Right lobe of liver (tissue), 6 donors: ENCODE measurements around the gene SORL1. TPM values are rescaled to one million over a fixed set of nuclear protein-coding genes. Genes with fewer than 3 reads are reported as not detected.

ENCODE experiments used
- ATAC-seq, 4 donors: fragments of 200-7000 bp; cut with Tn5 transposase; one replicate each; pipeline ENCODE4 v1.9.1; 2020; ENCODE audit warnings: mild to moderate bottlenecking in 4 of 4, moderate library complexity in 4 of 4
- DNase-seq, 3 donors: peaks; one replicate each; pipeline ENCODE4 v3.0.0-alpha.2; 2020
- H3K27ac ChIP-seq, 3 donors: fragments of 200-600 bp; one replicate each; pipeline ENCODE4 v1.8.0; 2022
- H3K27me3 ChIP-seq, 2 donors: fragments of 200-600 bp; one replicate each; pipeline ENCODE4 v1.8.0; 2022
- H3K36me3 ChIP-seq, 4 donors: fragments of 200-600 bp; sonication (generic) in 1 of 4; one replicate each; pipeline versions ENCODE4 v1.5.1 to v1.8.0; 2017 to 2022; ENCODE audit warnings: control low read depth in 1 of 4
- H3K4me1 ChIP-seq, 4 donors: fragments of 200-600 bp; sonication (generic) in 1 of 4; one replicate each; pipeline versions ENCODE4 v1.5.1 to v1.8.0; 2017 to 2022; ENCODE audit warnings: control low read depth in 1 of 4
- H3K4me3 ChIP-seq, 3 donors: fragments of 200-600 bp; one replicate each; pipeline ENCODE4 v1.8.0; 2022
- H3K9me3 ChIP-seq, 4 donors: fragments of 200-600 bp; sonication (generic) in 1 of 4; one replicate each; pipeline versions ENCODE4 v1.5.1 to v1.8.0; 2017 to 2022; ENCODE audit warnings: control low read depth in 1 of 4
- CTCF ChIP-seq, 4 donors: fragments of 200-600 bp in 3 of 4; fragments of 450-650 bp in 1 of 4; IDR thresholded peaks; one replicate each; pipeline versions ENCODE4 v1.5.1 to v1.8.0; 2016 to 2022; ENCODE audit warnings: antibody characterized with exemption in 4 of 4, mild to moderate bottlenecking in 2 of 4
- POLR2A ChIP-seq: fragments of 450-650 bp; IDR thresholded peaks from one replicate; pipeline ENCODE4 v1.6.1; 2017; ENCODE audit warnings: antibody characterized with exemption, mild to moderate bottlenecking
- WGBS: methylation state at CpG from one replicate; pipeline ENCODE4 v1.1.6; 2018; ENCODE audit warnings: low coverage, low lambda C conversion rate; ENCODE audit not compliant: insufficient coverage; ENCODE audit errors: missing lambda C conversion rate; 5-methylcytosine and 5-hydroxymethylcytosine counted together
- intact Hi-C, 2 donors: fragments of 100-400 bp; cut with DNase I; formaldehyde crosslinking; loops; one replicate each; pipeline versions ENCODE4 v1.11.2 to v1.14.1; 2022
- total RNA-seq, 6 experiments: library from RNA; depleted of rRNA in 2 of 6; stranded (reverse); fragments of >200 nt in 2 of 6; fragmentation: NEBNext Ultra II Directional in 3 of 6; extraction: Animal tissue kit (Norgen Biotek cat#: 25700) in 3 of 6; gene quantifications; one replicate each; pipeline versions ENCODE4 v1.1.0 to v1.2.4, GENCODE V29; 2016 to 2023
- donor health status: DM: no; HTN: yes; CAD: no.
- donor health status: DM: no; HTN: no; CAD: no.
- donor health status: DM: no; HTN: no; CAD: no.
- donor health status: DM: no; HTN: yes; CAD: no.
- donor health status: DM: no; HTN: yes; CAD: no.

The SORL1 gene
- total RNA-seq, 6 experiments from 2014 or later = 45.2 to 137 (median 73.8) TPM

- no peaks in the 10 kb centered on the region for H3K27me3 ChIP-seq
- ATAC-seq = no peak
- intact Hi-C loops = loop anchor here in 1 of 2 donors (10.0 kb wide), 1 partner anchor 110 kb away; no protein-coding TSS in a partner anchor
- 84% methylated on average over 7 of the region's 7 CpGs for WGBS
- TF ChIP-seq POLR2A = no peak
- TF ChIP-seq CTCF (IDR thresholded peaks at IDR 0.05) = no peak
- H3K27ac ChIP-seq = no peak overlapping the region
- H3K4me3 ChIP-seq = no peak overlapping the region
- H3K4me1 ChIP-seq = no peaks in the 10 kb centered on the region
- H3K36me3 ChIP-seq = peaks cover 0 to 53% (median 0%) of the 10 kb centered on the region in 4 donors
- H3K9me3 ChIP-seq = no peaks in the 10 kb centered on the region
- no peak for DNase-seq
Measured at GRCh38 chr11:121485216-121485615, 33.1 kb downstream of the SORL1 start.

- ATAC-seq (no peak), DNase-seq (no peak)
- WGBS = 89% methylated on average over 5 of the region's 5 CpGs
- peaks cover 0 to 61% (median 0%) of the 10 kb centered on the region in 4 donors for H3K36me3 ChIP-seq
- no peak for TF ChIP-seq POLR2A
- no peak for TF ChIP-seq CTCF (IDR thresholded peaks at IDR 0.05)
- H3K4me3 ChIP-seq = no peak overlapping the region
- H3K27me3 ChIP-seq = no peaks in the 10 kb centered on the region
- H3K4me1 ChIP-seq = no peaks in the 10 kb centered on the region
- H3K27ac ChIP-seq = no peak overlapping the region
- intact Hi-C loops = loop anchor here in 1 of 2 donors (10.0 kb wide), 1 partner anchor 109 kb away; no protein-coding TSS in a partner anchor
- no peaks in the 10 kb centered on the region for H3K9me3 ChIP-seq
Measured at GRCh38 chr11:121486054-121486453, 33.9 kb downstream of the SORL1 start.

GRCh38 chr11:121487191-121487590 lies 35.1 kb downstream of the SORL1 start:
- H3K27ac ChIP-seq = no peak overlapping the region
- H3K9me3 ChIP-seq = no peaks in the 10 kb centered on the region
- ATAC-seq (no peak), DNase-seq (no peak)
- no peaks in the 10 kb centered on the region for H3K27me3 ChIP-seq
- H3K4me3 ChIP-seq = no peak overlapping the region
- intact Hi-C loops = loop anchor here in 1 of 2 donors (10.0 kb wide), 1 partner anchor 108 kb away; no protein-coding TSS in a partner anchor
- H3K36me3 ChIP-seq = peaks cover 0 to 72% (median 0%) of the 10 kb centered on the region in 4 donors
- WGBS = no CpG with 5 or more reads among the region's 6 CpGs
- TF ChIP-seq POLR2A = no peak
- no peak for TF ChIP-seq CTCF (IDR thresholded peaks at IDR 0.05)
- H3K4me1 ChIP-seq = no peaks in the 10 kb centered on the region

GRCh38 chr11:121488170-121488569 lies 36.1 kb downstream of the SORL1 start:
- no peak overlapping the region for H3K27ac ChIP-seq
- no peak overlapping the region for H3K4me3 ChIP-seq
- no peaks in the 10 kb centered on the region for H3K9me3 ChIP-seq
- ATAC-seq (no peak), DNase-seq (no peak)
- H3K36me3 ChIP-seq = peaks cover 0 to 74% (median 0%) of the 10 kb centered on the region in 4 donors
- WGBS = no CpG with 5 or more reads among the region's 2 CpGs
- no peak for TF ChIP-seq CTCF (IDR thresholded peaks at IDR 0.05)
- TF ChIP-seq POLR2A = no peak
- H3K4me1 ChIP-seq = no peaks in the 10 kb centered on the region
- H3K27me3 ChIP-seq = no peaks in the 10 kb centered on the region
- intact Hi-C loops = loop anchor here in 1 of 2 donors (10.0 kb wide), 1 partner anchor 107 kb away; no protein-coding TSS in a partner anchor
